ENCODE results near the gene ARL5C.

ARL5C gene

GRCh38 chr17:39195568-39196160 is 29.7 kb upstream of the ARL5C start:
- no peak overlapping the region for H3K4me3 ChIP-seq (ENCODE audit: low read length)
- no peak for DNase-seq (ENCODE audit: low read depth, low spot score)

- DNase-seq (ENCODE audit: low read depth, low spot score) = no peak
- H3K4me3 ChIP-seq (ENCODE audit: low read length) = no peak overlapping the region
These were observed 29.1 kb upstream of the ARL5C start for GRCh38 chr17:39194985-39195524.

- no peak for DNase-seq (ENCODE audit: low read depth, low spot score)
- H3K4me3 ChIP-seq (ENCODE audit: low read length) = no peak overlapping the region
These were observed 28.4 kb upstream of the ARL5C start for GRCh38 chr17:39194089-39194984.

DNA sequence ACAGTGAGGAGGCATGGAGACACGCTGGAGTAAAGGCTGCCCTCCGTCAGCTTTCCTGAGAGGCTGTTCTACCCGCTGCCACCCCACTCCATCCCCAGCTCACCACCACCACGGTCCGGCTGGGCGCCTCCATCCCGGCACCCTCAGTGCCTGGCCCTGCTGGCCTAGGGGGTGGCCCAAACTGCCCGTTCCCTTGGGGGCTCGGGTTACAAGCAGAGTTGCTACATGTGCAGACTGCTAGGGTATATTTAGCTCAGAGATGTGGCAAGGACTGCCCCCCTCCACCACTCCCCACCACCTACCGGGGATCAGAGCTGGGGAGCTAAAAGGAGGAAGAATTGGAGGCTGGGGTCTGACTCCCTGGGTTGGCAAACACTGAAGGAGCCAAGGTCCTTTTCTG is 27.4 kb upstream of the ARL5C start:
- no peak overlapping the region for H3K4me3 ChIP-seq (ENCODE audit: low read length)
- DNase-seq (ENCODE audit: low read depth, low spot score) = no peak

DNA sequence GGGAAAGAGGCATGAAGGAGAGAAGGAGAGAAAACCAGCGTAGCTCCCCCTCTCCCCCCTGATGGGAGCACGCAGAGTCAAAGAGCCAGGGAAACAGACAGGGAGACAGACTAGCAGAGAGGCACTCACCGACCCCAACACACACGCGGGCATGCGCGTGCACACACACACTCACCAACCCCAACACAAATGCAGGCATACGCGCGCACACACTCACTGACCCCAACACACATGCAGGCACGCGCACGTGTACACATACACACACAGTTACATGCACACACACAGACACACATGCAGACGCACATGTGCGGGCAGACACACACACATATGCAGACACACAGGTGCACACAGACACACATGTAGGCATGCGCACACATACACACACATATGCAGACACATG is 26.9 kb upstream of the ARL5C start:
- DNase-seq (ENCODE audit: low read depth, low spot score) = no peak
- no peak overlapping the region for H3K4me3 ChIP-seq (ENCODE audit: low read length)

GRCh38 chr17:39191750-39192510 is 26.0 kb upstream of the ARL5C start:
- no peak overlapping the region for H3K4me3 ChIP-seq (ENCODE audit: low read length)
- no peak for DNase-seq (ENCODE audit: low read depth, low spot score)

- H3K4me3 ChIP-seq (ENCODE audit: low read length) = no peak overlapping the region
- DNase-seq (ENCODE audit: low read depth, low spot score) = no peak
These were observed 21.3 kb upstream of the ARL5C start for GRCh38 chr17:39187152-39187830.

DNA sequence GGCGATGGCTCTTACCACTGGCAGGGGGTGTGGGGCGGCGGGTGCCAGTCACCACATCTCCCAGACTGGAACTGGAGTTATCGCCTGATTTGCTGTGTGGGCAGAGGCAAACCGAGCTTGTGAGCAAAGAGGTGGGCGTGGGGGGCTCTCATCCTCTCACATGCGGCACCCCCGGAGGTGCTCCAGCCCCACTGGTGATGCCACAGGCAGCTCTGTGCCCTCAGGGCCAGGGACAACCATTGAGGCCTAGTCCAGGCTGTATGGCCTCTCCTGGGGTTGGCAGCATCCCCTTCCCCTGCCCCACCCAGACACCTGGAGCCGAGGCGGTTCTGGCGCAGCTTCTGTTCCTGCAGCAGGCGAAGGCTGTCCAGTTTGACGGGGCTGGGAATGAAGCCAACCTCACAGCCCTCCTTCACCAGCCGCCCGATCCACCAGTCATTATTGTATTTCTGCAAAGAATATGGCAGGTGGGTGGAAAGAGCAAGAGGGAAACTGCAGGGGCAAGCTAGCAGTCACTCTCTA is 20.6 kb upstream of the ARL5C start:
- DNase-seq (ENCODE audit: low read depth, low spot score) = no peak

DNA sequence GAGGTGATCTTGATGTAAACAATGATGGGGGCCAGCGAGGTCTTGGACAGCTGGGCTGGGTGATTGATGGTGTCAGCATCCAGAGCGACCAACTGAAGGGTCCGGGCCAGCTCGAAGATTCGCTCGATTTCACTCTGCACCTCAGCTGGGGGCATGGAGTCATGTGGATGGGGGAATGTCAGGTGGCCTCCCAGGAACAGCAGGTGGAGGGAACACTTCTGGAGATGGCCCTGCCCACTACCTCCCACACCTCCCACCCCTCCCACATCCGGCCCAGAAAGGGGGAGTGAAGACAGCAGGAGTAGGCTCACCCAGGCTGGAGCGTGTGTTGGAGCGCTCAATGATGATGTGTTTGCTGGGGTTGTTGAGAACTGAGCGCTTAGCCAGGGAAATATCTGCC is 17.8 kb upstream of the ARL5C start:
- H3K4me3 ChIP-seq (ENCODE audit: low read length) = no peak overlapping the region
- no peak for DNase-seq (ENCODE audit: low read depth, low spot score)

More for the DNA sequence above, 20.6 kb upstream of the ARL5C start:
- H3K4me3 ChIP-seq (ENCODE audit: low read length) = no peak overlapping the region

GRCh38 chr17:39183045-39183444 is 17.1 kb upstream of the ARL5C start:
- no peak for DNase-seq (ENCODE audit: low read depth, low spot score)
- H3K4me3 ChIP-seq (ENCODE audit: low read length) = no peak overlapping the region

GRCh38 chr17:39181303-39181702 is 15.3 kb upstream of the ARL5C start:
- no peak for DNase-seq (ENCODE audit: low read depth, low spot score)
- H3K4me3 ChIP-seq (ENCODE audit: low read length) = no peak overlapping the region

DNA sequence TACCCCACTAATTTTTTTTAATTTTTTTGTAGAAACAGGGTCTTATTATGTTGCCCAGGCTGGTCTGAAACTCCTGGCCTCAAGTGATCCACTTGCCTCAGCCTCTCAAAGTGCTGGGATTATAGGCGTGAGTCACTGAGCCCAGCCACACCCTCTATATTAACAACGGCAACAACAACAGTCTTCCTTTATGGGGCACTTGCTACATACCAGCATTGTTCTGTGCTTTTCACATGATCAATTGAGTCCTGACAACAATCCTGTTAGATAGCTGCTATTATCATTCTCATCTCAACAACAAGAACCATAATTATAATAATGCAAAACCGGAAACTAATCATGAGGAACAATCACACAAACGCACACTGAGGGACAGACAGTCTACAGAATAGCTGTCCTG is 12.6 kb upstream of the ARL5C start:
- DNase-seq (ENCODE audit: low read depth, low spot score) = no peak
- no peak overlapping the region for H3K4me3 ChIP-seq (ENCODE audit: low read length)

DNA sequence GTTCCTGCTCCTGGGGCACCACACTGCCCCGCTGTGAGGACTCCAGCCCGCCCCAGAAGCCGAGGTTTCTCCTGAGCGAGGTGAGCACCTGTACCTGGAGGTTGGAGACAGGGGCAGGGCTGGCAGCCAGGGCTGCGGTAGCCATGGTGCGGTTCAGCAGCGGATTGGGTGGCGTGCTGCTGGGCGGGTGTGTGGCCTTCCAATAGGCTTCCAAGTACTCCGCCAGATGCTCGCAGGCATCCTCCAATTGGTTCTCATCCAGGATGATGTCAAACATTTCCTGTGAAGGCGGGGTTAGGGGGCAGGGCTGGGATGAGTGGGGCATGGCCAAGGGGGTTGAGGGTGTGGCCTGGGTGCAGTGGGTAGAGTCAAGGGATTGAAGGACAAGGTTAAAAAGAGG is 11.3 kb upstream of the ARL5C start:
- peak; percentile 59 for DNase-seq (ENCODE audit: low read depth, low spot score)
- no peak overlapping the region for H3K4me3 ChIP-seq (ENCODE audit: low read length)

DNA sequence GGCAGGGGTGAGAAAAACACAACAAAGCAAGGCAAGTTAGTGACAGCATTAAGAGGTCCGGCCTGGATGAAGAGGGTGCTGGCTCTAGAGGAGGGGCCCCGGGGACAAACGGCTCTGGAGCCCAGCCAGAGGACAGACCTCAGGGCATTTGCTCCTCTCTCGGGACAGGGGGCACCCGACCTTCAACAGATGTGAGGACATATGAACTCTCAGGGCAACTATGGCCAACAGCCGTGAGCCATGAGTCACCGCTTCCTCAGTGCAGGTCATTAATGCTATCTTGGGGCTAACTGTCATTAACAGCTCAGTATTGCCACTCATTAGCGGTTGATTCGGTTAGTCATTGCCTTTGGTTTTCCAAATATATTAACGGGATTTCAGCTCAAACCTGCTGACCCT is 9.7 kb upstream of the ARL5C start:
- DNase-seq (ENCODE audit: low read depth, low spot score) = no peak
- H3K4me3 ChIP-seq (ENCODE audit: low read length) = no peak overlapping the region

DNA sequence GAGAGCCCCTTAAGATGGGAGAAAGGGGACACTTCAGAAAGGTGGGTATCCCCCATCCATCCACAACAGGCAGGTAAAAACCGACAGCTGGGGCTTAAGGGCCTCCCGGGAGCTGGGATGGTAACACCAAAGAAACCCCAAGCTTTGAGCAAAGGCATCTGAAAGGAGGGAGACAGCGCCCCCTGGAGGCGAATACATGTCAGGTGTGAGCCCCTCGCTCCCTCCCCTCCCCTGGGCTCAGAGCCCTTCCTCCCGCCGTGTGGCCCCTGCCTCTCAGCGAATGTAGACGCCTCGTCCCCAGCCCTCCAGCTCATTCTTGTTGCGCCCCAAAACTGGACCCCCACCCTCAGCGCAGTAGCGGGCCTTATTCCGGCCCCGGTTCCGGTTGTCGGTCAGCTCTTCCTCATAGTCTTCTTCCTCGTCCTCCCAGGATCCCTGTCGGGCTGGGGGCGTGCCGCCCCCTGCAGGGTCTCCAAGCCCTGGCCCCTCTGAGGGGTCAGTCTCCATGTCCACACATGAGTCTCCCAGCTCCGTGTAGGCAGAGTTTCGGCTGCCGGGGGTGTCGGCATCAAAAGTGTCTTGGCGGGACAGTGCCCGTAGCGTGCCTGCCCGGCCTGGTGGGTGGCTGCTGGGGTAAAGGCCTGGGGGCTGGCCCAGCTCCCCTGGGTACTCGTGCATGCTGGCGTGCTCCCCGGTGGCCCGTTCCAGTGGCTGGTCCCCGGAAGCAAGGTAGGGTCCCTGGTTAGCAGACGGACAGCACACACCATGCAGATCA is 9.1 kb upstream of the ARL5C start:
- no peak overlapping the region for H3K4me3 ChIP-seq (ENCODE audit: low read length)
- DNase-seq (ENCODE audit: low read depth, low spot score) = peak; percentile 89

DNA sequence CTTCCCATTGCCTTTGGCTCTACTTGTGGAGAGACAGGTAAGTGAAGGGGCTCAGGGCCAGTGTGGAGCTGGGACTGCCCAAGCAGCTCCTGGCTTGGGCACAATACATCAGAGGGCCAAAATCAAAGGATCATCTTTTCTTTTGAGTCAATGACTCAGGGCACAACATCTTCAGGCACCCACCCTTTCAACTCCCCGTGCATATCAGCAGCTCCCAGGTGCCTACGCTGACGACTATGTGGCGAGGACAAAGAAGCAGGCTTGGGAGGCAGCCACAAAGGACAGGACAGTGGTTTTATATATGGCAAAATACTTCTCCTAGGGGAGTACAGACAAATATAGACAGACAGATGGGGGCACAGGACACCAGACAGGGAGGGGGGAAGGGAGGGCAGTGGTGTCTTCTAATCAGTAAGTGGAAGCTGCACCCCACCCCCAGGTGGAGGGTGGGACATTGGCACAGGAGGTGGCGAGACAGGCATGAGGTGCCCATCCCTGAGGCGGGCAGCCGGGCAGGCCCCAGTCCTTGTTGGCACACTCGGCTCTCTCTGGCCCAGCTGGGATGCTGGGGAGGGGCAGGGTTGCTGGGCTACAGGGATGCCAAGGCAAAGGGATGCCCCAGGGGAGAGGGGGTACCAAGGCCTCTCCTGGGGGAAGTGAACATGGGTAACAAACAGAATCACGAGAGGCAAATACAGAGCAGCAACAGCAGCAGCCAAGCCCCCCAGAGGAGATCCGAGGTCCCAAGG is 7.7 kb upstream of the ARL5C start:
- peak overlapping the region; percentile 44 for H3K4me3 ChIP-seq (ENCODE audit: low read length)
- DNase-seq (ENCODE audit: low read depth, low spot score) = peak; percentile 82

DNA sequence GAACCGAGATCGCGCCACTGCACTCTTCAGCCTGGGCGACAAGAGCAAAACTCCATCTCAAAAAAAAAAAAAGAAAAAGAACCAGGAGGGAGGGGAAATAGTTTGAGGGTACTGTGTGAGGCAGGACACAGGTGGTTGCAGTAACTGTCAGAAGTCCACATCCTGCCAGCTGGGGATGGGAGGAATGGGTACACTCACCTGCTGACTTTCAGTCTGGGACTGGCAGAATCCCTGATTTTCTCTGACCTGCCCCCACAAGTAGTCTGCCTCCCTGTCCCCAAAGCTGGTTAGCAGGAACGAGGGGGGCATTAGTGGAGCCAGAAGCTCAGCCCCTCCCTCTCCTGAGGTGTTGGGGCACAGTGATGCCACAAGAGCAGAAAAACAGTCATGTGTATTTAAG is 7.1 kb upstream of the ARL5C start:
- H3K4me3 ChIP-seq (ENCODE audit: low read length) = peak overlapping the region; percentile 44
- peak; percentile 95 for DNase-seq (ENCODE audit: low read depth, low spot score)

- peak overlapping the region; percentile 44 for H3K4me3 ChIP-seq (ENCODE audit: low read length)
- DNase-seq (ENCODE audit: low read depth, low spot score) = peak; percentile 67
These were observed 6.0 kb upstream of the ARL5C start for GRCh38 chr17:39171933-39172332.
